D721Med (cell line): Measurements from ENCODE around the gene MTHFS.

Source experiments
- DNase-seq: peaks from one replicate; pipeline ENCODE4 v3.0.0; 2011; ENCODE audit warnings: low spot score; ENCODE audit not compliant: insufficient read length
- FAIRE-seq: peaks from 2 replicates; lab custom pipeline; 2011; peaks lifted over from hg19 to GRCh38; lab: Jason Lieb, UNC
- CTCF ChIP-seq: IDR thresholded peaks from 2 replicates; pipeline ENCODE4 v1.5.1; 2012; ENCODE audit warnings: mild to moderate bottlenecking, control low read depth; ENCODE audit not compliant: insufficient read depth; ENCODE audit errors: missing control alignments

The MTHFS gene

GRCh38 chr15:79828447-79828846 is 68.4 kb downstream of the MTHFS start:
- TF ChIP-seq CTCF: no peak

GRCh38 chr15:79826800-79827199 is 70.0 kb downstream of the MTHFS start:
- TF ChIP-seq CTCF: no peak
- DNase-seq (no peak), FAIRE-seq (no peak)

More at GRCh38 chr15:79828447-79828846, 68.4 kb downstream of the MTHFS start:
- FAIRE-seq (no peak), DNase-seq (no peak)

DNA sequence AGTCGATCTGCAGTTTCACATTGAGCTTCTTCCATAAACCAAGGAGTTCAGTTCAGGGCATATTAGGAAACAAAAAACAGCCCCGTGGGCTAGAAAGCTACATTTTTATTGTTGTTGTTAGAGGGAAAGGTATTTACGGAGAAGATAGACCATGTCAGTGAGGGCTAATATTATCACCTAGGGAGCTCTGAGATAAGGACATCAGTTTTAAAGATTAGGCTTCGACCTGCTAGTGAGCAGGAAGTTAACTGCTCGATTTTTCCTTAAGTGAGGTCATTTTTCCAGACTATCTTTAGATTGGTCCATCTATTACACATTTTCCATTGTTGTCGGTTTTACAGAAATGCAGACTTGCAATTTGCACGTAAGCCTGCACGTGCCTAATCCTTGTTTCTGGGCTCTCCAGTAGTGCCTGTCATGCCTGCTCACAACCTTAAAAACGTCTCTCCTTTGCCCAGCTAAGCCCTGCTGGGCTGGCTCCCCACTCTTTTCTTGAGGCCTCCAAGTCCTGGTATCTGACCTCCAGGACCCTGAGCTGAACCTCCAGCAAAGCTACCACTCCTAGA is 72.6 kb downstream of the MTHFS start:
- DNase-seq: no peak
- TF ChIP-seq CTCF: no peak
- no peak for FAIRE-seq

- DNase-seq (no peak), FAIRE-seq (no peak)
- no peak for TF ChIP-seq CTCF
Measured at GRCh38 chr15:79820820-79821219, 76.0 kb downstream of the MTHFS start.

GRCh38 chr15:79820176-79820575 is 76.6 kb downstream of the MTHFS start:
- no peak for DNase-seq
- TF ChIP-seq CTCF: no peak

GRCh38 chr15:79816571-79816970 is 80.2 kb downstream of the MTHFS start:
- DNase-seq (no peak), FAIRE-seq (no peak)
- no peak for TF ChIP-seq CTCF

More at GRCh38 chr15:79820176-79820575, 76.6 kb downstream of the MTHFS start:
- FAIRE-seq: no peak

GRCh38 chr15:79815468-79815867 is 81.3 kb downstream of the MTHFS start:
- FAIRE-seq: no peak
- no peak for DNase-seq
- TF ChIP-seq CTCF: no peak
